ENCODE data around the gene SEMA6B.
"Not testable (repeated sequence)": the region's sequence is repeated elsewhere in the genome, so short reads cannot be mapped to it uniquely, and the experiment has no call there.

Gene SEMA6B

DNA sequence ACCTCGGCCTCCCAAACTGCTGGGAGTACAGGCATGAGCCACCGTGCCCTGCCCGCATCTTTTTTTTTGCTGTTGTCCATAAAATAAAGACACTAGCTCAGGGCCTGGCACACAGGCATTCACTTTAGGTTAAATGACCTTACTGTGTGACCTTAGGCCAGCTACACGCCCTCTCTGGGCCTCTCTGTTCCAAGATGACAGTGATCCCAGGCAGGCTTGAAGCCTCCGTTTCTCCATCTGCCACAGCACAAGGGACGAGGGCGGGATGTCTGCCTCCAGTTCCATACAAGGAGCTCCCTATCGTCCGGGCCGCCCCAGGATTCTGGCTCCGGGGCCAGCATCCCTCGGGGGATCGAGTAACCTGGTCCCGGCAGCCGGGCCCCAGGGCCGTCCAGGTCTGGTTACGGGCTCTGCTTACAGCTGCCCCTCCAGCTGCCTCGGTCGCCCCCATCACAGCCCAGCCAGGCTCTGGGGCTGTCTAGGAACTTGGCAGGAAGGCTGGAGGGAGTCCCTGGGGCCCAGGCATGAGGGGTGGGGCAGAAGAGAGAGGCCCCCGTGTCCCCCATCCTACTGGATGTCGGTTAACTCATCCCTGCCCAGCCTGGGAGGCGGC, 11.9 kb upstream of the SEMA6B start:
- no peak for DNase-seq

DNA sequence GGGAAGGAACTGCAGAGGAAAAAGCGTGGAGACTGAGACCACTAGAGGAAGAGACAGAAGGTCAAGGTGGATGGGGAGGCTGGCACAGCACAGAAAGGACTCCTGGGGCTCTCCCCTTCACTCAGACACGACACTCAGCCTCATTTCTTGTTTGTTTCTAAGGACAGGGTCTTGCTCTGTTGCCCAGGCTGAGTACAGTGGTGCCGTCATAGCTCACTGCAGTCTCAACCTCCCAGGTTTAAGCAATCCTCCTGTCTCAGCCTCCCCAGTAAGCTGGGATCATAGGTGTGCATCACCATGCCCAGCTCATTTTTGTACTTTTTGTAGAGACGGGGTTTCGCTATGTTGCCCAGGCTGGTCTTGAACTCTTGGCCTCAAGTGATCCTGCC, 11.4 kb upstream of the SEMA6B start:
- DNase-seq = no peak

DNA sequence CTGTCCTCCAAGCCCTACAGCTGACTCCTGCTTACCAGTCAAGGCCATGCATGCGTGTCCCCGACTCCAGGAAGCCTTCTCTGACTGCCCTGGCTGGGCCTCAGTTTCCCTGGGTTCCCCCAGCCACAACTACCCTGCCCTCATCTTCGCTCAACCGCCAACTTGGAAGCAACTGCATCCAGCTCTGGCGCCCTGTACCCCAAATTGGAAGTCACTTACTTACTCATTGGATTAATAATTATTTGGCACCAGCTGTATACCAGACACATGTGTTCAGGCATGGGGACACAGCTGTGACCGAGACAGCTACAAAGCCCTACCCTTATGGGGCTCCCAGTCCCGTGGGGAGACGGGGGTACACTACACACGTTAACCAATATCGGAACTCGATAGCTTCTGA, 10.9 kb upstream of the SEMA6B start:
- DNase-seq = no peak

- DNase-seq = no peak
These were observed 9.4 kb upstream of the SEMA6B start for GRCh38 chr19:4568886-4569285.

DNA sequence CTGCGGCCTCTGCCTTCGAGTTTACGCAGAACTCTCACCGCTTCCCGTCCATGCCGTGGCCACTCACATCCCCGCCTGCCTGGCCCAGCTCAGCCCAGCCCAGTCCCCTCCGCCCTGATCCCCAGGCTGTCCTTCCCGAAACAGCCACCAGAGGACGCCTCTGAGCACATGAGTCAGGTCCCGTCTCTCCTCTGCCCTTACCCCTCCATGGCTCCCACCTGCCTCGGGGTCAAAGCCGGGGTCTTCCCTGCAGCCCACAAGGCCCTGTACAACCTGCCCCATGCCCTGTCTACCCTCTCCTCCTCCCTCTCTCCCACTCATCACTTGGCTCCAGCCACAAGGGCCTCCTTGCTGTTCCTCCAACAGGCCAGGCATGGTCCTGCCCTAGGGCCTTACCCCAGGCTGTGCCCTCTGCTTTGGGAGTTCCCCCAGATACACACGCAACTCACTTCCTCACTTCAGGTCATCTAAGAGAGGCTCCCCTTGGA, 8.1 kb upstream of the SEMA6B start:
- DNase-seq = peak in 1 of 2 experiments; percentile 7

DNA sequence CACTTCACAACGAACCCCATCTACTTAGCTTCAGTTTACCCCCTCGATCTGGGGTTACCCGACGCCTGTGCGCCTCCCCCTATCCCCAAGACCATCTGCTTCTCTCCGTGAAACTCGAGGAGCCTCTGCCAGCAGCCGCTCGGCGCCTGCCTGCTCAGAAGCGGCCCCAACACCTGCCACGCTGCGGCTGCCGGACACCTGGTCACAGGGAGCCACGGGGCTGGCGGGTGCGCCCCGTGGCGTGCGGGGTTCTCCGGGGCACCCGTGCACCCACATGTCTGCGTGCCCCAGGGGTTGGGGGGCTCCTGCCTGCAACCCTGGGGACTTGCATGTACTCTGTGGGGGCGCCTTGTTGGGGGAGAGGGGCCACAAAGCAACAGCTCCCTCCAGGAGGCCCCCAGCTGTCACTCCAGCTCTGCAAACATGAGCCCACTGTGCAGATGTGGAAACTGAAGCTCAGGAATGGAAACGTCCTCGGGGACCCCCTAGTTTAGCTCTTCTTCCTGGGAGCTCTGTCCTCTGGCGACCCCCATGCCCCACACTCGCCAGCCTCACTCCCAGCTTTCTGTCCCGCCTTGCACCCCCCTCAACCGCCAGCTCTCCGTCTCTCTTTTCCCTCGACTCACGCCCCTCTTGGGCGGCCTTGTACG, 7.0 kb upstream of the SEMA6B start:
- DNase-seq = no peak

- DNase-seq = not testable (repeated sequence)
These were observed 4.1 kb upstream of the SEMA6B start for GRCh38 chr19:4563562-4563961.

DNA sequence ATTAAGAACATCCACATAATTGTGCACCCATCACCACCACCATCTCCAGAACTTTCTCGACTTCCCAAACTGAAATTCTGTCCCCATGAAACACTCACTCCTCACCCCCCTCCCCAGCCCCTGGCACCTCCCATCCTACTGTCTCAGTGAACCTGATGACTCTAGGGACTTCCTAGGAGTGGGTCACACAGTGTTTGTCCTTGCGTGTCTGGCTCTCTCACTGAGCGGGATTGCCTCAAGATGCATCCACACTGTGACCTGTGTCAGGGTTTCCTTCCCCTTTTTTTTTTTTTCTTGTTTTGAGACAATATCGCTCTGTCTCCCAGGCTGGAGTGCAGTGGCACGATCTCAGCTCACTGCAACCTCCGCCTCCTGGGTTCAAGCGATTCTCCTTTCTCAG, 2.6 kb upstream of the SEMA6B start:
- not testable (repeated sequence) for DNase-seq

- peak in 1 of 2 experiments; percentile 16 for DNase-seq
These were observed 1.2 kb downstream of the SEMA6B start for GRCh38 chr19:4557971-4558941.

- DNase-seq = no peak
These were observed 2.1 kb downstream of the SEMA6B start for GRCh38 chr19:4557144-4557970.

GRCh38 chr19:4556597-4557127, 2.8 kb downstream of the SEMA6B start:
- DNase-seq = no peak

GRCh38 chr19:4555657-4556561, 3.6 kb downstream of the SEMA6B start:
- DNase-seq = no peak

DNA sequence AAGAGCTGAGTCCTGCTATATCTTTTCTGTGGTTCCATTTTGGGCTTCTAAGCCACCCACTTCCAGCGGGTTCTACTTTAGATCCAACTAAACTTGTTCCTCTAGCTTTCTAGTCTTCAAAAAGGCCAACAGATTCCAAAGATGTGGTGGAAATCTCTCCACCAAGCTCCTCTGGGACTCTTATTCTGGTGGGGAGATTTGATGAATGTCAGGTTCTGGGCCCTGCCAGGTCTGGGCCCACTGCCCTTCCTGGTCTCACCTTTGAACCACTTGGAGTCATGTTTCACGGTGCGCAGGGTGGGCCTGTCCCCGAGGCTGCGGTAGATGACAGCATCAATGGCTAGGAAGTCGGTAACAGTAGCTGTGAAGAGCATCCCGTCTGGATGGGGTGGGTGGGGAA, 4.8 kb downstream of the SEMA6B start:
- DNase-seq = no peak

DNA sequence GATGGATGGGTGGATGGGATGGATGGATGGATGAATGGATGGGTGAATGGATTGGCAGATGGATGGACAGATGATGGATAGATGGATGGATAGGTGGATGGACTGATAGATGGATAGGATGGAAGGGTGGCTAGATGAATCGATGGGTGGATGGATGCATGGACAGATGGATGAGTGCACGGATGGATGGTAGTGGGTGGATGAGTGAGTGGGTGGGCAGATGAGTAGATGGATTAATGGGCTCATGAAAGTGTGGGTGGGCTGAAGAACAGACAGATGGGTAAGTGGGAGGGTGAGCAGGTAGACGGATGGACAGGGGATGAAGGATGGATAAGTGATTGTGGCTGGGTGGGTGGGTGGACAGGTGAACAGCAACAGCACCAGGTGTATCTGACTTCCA, 5.7 kb downstream of the SEMA6B start:
- no peak for DNase-seq

- DNase-seq = no peak
These were observed 6.3 kb downstream of the SEMA6B start for GRCh38 chr19:4553092-4553695.

DNA sequence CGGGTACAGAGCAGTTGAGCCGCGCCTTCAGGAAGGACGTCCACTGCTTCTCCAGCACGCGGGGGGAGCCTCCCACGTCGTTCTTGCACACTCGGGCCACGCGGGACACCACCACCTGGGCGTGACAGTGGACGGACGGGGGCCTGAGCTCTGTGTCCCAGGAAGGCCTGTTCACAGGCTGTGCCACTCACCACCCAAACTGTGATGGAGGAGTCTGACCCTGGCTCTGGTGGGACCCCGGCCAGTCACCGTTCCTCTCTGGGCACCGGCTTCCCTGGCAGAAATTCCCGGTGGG, 7.0 kb downstream of the SEMA6B start:
- DNase-seq = no peak

- no peak for DNase-seq
These were observed 8.9 kb downstream of the SEMA6B start for GRCh38 chr19:4550479-4551050.

DNA sequence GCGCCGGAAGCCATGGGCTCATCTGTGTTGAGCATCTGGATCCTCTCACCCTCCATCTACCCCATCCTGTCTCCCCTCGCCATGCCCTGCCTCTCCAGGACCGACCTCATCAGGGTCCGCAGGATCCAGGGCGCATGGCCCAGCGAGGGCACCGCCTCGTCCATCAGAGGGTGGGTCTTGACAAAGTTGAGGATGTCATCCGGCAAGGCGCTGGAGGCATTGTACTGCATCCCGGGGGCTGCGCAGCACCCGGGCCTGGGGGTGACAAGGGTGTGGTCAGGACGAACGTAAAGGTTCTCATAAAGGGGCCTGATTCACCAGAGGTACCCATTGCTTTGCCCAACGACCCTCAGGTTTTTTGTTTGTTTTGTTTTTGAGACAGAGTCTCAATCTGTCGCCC, 9.5 kb downstream of the SEMA6B start:
- no peak for DNase-seq

- no peak for DNase-seq
These were observed 11.3 kb downstream of the SEMA6B start for GRCh38 chr19:4548238-4548584.

DNA sequence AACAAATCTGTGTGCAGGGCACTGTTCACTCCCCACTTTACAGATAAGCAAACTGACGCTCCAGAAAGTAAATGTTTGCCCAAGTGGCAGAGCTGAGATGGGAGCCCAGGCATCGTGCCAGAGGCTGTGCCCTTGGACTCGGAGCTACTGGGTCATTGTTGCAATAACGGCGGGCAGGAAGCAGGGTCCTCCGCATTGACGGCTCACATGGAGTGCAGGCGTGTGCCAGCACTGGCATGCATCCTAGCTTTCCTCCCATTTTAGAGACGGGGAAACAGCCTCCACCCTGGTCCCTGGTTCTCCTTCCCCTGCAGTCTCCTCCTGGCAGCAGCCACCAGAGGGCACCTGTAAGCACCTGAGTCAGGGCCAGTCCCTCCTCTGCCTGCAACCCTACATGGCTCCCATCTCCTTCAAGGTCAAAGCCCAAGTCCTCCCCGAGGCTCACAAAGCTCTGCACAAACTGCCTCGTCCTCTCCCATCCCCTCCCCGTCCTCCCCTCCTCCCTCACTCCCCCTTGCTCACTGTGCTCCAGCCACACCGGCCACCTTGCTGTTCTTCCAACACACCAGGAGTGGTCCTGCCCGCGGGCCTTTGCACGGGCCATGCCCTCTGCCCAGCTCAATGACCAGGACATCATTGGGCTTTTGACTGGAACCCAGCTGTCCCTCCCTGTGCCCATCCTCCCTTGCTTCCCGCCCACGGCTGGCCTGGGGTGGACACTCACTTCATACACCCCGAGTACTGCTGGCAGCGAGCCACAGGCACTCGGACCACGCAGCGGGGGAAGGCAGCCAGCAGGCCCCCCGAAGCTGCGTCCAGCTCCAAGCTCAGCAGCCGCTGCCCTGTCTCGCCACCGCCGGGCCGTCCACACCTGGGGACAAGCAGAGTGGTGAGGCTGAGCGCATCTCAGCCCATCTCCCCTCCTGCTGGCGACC, 11.9 kb downstream of the SEMA6B start:
- DNase-seq = no peak

All from NCI-H1930 (cell line).